Measurements from ENCODE around the gene TRAF3IP1.

GRCh38 chr2:238315031-238315595 lies 5.2 kb upstream of the TRAF3IP1 start:
- TF ChIP-seq XRCC5 (optimal IDR thresholded peaks at IDR 0.05; ENCODE audit: low read length) (no peak), ZZZ3 (CRISPR knock-in tag; IDR thresholded peaks at IDR 0.05; ENCODE audit: borderline replicate concordance) (no peak), CHD2 (IDR thresholded peaks at IDR 0.05; ENCODE audit: low read depth, low read length) (no peak), ZNF558 (CRISPR knock-in tag; IDR thresholded peaks at IDR 0.05; ENCODE audit: borderline replicate concordance) (no peak), GLI4 (CRISPR knock-in tag; IDR thresholded peaks at IDR 0.05; ENCODE audit: borderline replicate concordance) (no peak), SNRNP70 (IDR thresholded peaks at IDR 0.05; ENCODE audit: low read depth, low read length) (no peak), EP300 (IDR thresholded peaks at IDR 0.05; ENCODE audit: low read depth in 2 of 2, low read length in 2 of 2) (no peak), EP300 (CRISPR knock-in tag; IDR thresholded peaks at IDR 0.05; ENCODE audit: borderline replicate concordance) (no peak), POLR2A (IDR thresholded peaks at IDR 0.05; ENCODE audit: insufficient read depth in 1 of 2, low read depth in 2 of 2, low read length in 2 of 2) (no peak), ZNF160 (CRISPR knock-in tag; IDR thresholded peaks at IDR 0.05) (no peak), GTF2F1 (IDR thresholded peaks at IDR 0.05; ENCODE audit: low read length) (no peak), FOSL1 (CRISPR knock-in tag; IDR thresholded peaks at IDR 0.05; ENCODE audit: borderline replicate concordance) (no peak), ZNF775 (CRISPR knock-in tag; IDR thresholded peaks at IDR 0.05; ENCODE audit: borderline replicate concordance) (no peak)
